ENCODE results near the gene DIAPH2. TPM values are rescaled to one million over a fixed set of nuclear protein-coding genes. Genes with fewer than 3 reads are reported as not detected.

DIAPH2 gene
- total and polyA plus RNA-seq, 9 donors: 8.1 to 30.9 (median 24.2) TPM

DNA sequence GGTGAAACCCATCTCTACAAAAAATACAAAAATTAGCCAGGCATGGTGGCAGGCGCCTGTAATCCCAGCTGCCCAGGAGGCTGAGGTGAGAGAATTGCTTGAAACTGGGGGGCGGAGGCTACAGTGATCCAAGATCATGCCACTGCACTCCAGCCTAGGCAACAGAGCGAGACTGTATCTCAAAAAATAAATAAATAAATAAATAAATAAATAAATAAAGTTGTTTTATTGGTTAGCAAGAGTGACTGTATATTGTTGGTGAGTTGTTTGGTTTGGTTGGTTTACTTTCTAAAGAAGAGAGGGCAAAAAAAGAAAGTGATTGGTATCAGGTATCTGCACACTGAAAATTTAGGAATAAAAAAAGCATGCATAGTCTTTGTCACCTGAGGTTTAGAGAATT is 700.0 kb downstream of the DIAPH2 start:
- intact Hi-C loops (cut with DNase I): no loop called here
- DNase-seq: no peak
- Histone ChIP-seq H3K27ac (no peak overlapping the region), H3K4me1 (ENCODE audit: insufficient read depth) (no peaks in the 10 kb centered on the region), H3K36me3 (no peaks in the 10 kb centered on the region), H3K4me3 (no peak overlapping the region), H3K9me3 (no peaks in the 10 kb centered on the region), H3K27me3 (no peaks in the 10 kb centered on the region)
- 91 to 95% (median 93%) methylated on average over 3 of the region's 3 CpGs for WGBS, 3 donors
- TF ChIP-seq, protein P1, sequence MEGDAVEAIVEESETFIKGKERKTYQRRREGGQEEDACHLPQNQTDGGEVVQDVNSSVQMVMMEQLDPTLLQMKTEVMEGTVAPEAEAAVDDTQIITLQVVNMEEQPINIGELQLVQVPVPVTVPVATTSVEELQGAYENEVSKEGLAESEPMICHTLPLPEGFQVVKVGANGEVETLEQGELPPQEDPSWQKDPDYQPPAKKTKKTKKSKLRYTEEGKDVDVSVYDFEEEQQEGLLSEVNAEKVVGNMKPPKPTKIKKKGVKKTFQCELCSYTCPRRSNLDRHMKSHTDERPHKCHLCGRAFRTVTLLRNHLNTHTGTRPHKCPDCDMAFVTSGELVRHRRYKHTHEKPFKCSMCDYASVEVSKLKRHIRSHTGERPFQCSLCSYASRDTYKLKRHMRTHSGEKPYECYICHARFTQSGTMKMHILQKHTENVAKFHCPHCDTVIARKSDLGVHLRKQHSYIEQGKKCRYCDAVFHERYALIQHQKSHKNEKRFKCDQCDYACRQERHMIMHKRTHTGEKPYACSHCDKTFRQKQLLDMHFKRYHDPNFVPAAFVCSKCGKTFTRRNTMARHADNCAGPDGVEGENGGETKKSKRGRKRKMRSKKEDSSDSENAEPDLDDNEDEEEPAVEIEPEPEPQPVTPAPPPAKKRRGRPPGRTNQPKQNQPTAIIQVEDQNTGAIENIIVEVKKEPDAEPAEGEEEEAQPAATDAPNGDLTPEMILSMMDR (IDR thresholded peaks at IDR 0.05): no peak
- TF ChIP-seq POLR2A (IDR thresholded peaks at IDR 0.05): no peak
- no peak for TF ChIP-seq EP300 (IDR thresholded peaks at IDR 0.05)

DNA sequence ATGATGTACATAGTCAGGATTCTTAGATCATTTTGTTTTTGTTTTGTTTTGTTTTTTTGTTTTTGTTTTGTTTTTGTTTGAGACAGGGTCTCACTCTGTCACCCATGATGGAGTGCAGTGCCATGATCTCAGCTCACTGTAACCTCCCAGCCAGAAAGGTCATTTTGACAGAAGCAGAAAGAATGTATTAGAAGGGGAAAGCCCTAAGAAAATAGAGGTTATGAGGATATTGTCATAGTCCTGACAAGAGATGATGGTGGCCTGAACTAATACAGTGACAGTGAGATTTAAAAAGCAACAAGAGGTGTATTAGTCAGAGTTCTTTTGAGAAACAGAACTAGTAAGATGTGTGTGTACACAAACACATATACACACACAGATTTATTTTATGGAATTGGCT is 702.4 kb downstream of the DIAPH2 start:
- intact Hi-C loops (cut with DNase I): no loop called here
- Histone ChIP-seq H3K27ac (no peak overlapping the region), H3K4me1 (ENCODE audit: insufficient read depth) (no peaks in the 10 kb centered on the region), H3K4me3 (no peak overlapping the region), H3K36me3 (no peaks in the 10 kb centered on the region), H3K9me3 (no peaks in the 10 kb centered on the region), H3K27me3 (no peaks in the 10 kb centered on the region)
- no peak for DNase-seq
- TF ChIP-seq, protein P1 (IDR thresholded peaks at IDR 0.05): no peak
- TF ChIP-seq POLR2A (IDR thresholded peaks at IDR 0.05): no peak

DNA sequence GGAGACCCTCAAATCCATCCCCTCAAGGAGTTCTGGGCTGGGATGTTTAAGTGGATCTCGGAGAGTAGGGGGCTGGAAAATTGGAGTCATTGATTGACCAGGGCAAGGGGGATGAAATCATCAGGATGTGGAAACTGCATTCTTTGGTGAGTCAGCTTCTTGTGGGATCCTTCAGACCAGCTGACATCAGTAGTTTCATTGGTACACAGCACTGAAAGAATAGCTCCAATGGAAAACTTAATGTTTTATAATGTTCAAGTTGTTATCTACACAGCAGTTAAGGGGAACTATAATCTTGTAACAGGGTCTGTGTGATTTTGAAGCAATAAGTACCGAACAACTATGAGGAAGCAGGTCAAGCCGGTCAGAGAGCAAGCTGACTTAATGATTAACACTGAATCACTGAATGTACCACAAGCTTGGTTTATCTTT is 705.1 kb downstream of the DIAPH2 start:
- TF ChIP-seq, protein P1 (IDR thresholded peaks at IDR 0.05): no peak
- no peak for TF ChIP-seq POLR2A (IDR thresholded peaks at IDR 0.05)
- no peak for TF ChIP-seq EP300 (IDR thresholded peaks at IDR 0.05)
- intact Hi-C loops (cut with DNase I): no loop called here
- Histone ChIP-seq H3K4me3 (no peak overlapping the region), H3K27ac (no peak overlapping the region), H3K4me1 (ENCODE audit: insufficient read depth) (no peaks in the 10 kb centered on the region), H3K27me3 (no peaks in the 10 kb centered on the region), H3K36me3 (no peaks in the 10 kb centered on the region), H3K9me3 (no peaks in the 10 kb centered on the region)
- no peak for DNase-seq
- 77 to 81% (median 80%) methylated on average over 3 of the region's 3 CpGs for WGBS, 3 donors

DNA sequence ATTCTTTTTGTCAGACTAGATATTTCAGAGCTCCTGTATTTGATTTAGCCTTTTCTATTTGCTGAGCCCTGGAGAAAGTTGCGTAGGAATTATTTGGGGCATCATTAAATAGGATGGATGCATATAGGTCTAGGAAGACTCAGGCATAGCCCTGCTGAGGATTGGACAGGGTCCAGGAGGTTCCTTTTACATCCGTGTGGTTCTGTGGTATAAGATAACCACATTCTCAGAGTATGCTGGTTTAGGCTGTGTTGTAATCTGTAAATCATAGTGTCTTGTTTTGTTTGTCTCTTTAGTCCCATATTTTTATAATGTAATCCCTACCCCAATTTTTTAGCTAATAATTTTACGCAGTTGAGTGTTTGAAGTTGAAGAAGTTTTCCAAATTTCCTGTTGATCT is 712.7 kb downstream of the DIAPH2 start:
- no peak for DNase-seq
- Histone ChIP-seq H3K4me3 (no peak overlapping the region), H3K36me3 (no peaks in the 10 kb centered on the region), H3K27me3 (no peaks in the 10 kb centered on the region), H3K9me3 (no peaks in the 10 kb centered on the region), H3K27ac (no peak overlapping the region), H3K4me1 (ENCODE audit: insufficient read depth) (no peaks in the 10 kb centered on the region)
- TF ChIP-seq, protein P1 (IDR thresholded peaks at IDR 0.05): no peak
- no peak for TF ChIP-seq POLR2A (IDR thresholded peaks at IDR 0.05)
- TF ChIP-seq EP300 (IDR thresholded peaks at IDR 0.05): no peak
- WGBS, 3 donors: 80 to 86% (median 83%) methylated on average over 3 of the region's 3 CpGs
- intact Hi-C loops (cut with DNase I): no loop called here
